ENCODE data around the gene BSN. TPM values are rescaled to one million over a fixed set of nuclear protein-coding genes. Genes with fewer than 3 reads are reported as not detected.

The BSN gene
- total RNA-seq, 1 experiment from 2014 or later = 0.87 TPM

DNA sequence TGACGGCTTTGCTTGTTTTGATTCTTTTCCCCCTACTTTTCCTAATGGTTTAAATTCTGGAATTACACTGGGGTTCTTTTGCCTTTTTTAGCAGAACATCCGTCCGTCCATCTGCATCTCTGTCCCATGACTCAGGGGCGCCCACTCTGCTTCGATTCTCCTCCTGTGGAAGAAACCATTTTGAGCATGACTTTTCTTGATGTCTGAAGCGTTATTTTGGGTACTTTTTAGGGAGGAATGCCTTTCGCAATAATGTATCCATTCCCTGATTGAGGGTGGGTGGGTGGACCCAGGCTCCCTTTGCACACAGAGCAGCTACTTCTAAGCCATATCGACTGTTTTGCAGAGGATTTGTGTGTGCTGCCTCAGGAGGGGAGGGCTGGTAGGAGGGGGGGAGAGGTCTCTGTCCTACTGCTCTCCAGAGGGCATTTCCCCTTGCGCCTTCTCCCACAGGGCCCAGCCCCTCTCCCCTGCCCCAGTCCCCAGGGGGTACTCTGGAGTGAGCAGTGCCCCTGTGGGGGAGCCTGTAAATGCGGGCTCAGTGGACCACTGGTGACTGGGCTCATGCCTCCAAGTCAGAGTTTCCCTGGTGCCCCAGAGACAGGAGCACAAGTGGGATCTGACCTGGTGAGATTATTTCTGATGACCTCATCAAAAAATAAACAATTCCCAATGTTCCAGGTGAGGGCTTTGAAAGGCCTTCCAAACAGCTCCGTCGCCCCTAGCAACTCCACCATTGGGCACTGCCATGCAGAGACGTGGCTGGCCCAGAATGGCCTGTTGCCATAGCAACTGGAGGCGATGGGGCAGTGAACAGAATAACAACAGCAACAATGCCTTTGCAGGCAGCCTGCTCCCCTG is 19.5 kb upstream of the BSN start:
- DNase-seq (ENCODE audit: low read depth, low spot score) (no peak), ATAC-seq (no peak)
- no peaks in the 10 kb centered on the region for H3K36me3 ChIP-seq (ENCODE audit: control insufficient read depth, insufficient read depth, low read length)
- in situ Hi-C loops (cut with HindIII; ENCODE audit: low pct_unique_long_range_greater_than_20kb, low sequenced_read_pairs) = no loop called here
- H3K27ac ChIP-seq (ENCODE audit: low read length) = no peak overlapping the region
- no peaks in the 10 kb centered on the region for H3K9me3 ChIP-seq (ENCODE audit: control insufficient read depth, insufficient read depth, low read depth, low read length)
- no peaks in the 10 kb centered on the region for H3K27me3 ChIP-seq (ENCODE audit: control insufficient read depth, insufficient read depth, low read length)
- CTCF ChIA-PET = no interaction called here
- BruUV-seq (replicated peaks) = no TSS peak
- TF ChIP-seq SIN3A (IDR thresholded peaks at IDR 0.05; ENCODE audit: borderline replicate concordance, insufficient read depth, low read depth, low read length) (no peak), POLR2AphosphoS5 (IDR thresholded peaks at IDR 0.05; ENCODE audit: low read depth, low read length) (no peak), TCF7L2 (IDR thresholded peaks at IDR 0.05; ENCODE audit: low read depth, low read length) (no peak)
- TF ChIP-seq, protein P1, sequence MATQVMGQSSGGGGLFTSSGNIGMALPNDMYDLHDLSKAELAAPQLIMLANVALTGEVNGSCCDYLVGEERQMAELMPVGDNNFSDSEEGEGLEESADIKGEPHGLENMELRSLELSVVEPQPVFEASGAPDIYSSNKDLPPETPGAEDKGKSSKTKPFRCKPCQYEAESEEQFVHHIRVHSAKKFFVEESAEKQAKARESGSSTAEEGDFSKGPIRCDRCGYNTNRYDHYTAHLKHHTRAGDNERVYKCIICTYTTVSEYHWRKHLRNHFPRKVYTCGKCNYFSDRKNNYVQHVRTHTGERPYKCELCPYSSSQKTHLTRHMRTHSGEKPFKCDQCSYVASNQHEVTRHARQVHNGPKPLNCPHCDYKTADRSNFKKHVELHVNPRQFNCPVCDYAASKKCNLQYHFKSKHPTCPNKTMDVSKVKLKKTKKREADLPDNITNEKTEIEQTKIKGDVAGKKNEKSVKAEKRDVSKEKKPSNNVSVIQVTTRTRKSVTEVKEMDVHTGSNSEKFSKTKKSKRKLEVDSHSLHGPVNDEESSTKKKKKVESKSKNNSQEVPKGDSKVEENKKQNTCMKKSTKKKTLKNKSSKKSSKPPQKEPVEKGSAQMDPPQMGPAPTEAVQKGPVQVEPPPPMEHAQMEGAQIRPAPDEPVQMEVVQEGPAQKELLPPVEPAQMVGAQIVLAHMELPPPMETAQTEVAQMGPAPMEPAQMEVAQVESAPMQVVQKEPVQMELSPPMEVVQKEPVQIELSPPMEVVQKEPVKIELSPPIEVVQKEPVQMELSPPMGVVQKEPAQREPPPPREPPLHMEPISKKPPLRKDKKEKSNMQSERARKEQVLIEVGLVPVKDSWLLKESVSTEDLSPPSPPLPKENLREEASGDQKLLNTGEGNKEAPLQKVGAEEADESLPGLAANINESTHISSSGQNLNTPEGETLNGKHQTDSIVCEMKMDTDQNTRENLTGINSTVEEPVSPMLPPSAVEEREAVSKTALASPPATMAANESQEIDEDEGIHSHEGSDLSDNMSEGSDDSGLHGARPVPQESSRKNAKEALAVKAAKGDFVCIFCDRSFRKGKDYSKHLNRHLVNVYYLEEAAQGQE (IDR thresholded peaks at IDR 0.05; ENCODE audit: insufficient read depth in 1 of 2, low read depth in 2 of 2, low read length in 1 of 2) = no peak
- TF ChIP-seq, protein P2, sequence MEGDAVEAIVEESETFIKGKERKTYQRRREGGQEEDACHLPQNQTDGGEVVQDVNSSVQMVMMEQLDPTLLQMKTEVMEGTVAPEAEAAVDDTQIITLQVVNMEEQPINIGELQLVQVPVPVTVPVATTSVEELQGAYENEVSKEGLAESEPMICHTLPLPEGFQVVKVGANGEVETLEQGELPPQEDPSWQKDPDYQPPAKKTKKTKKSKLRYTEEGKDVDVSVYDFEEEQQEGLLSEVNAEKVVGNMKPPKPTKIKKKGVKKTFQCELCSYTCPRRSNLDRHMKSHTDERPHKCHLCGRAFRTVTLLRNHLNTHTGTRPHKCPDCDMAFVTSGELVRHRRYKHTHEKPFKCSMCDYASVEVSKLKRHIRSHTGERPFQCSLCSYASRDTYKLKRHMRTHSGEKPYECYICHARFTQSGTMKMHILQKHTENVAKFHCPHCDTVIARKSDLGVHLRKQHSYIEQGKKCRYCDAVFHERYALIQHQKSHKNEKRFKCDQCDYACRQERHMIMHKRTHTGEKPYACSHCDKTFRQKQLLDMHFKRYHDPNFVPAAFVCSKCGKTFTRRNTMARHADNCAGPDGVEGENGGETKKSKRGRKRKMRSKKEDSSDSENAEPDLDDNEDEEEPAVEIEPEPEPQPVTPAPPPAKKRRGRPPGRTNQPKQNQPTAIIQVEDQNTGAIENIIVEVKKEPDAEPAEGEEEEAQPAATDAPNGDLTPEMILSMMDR (IDR thresholded peaks at IDR 0.05) = no peak
- H3K4me1 ChIP-seq (ENCODE audit: control insufficient read depth, insufficient read depth, low read length) = no peaks in the 10 kb centered on the region; the same call in 1 of the 2 replicates
- POLR2A ChIA-PET = no interaction called here
- intact Hi-C loops (cut with micrococcal nuclease; ENCODE audit: unreplicated experiment) = no loop called here
- no peak overlapping the region for H3K4me3 ChIP-seq (ENCODE audit: low read depth in 2 of 2, low read length in 2 of 2)

DNA sequence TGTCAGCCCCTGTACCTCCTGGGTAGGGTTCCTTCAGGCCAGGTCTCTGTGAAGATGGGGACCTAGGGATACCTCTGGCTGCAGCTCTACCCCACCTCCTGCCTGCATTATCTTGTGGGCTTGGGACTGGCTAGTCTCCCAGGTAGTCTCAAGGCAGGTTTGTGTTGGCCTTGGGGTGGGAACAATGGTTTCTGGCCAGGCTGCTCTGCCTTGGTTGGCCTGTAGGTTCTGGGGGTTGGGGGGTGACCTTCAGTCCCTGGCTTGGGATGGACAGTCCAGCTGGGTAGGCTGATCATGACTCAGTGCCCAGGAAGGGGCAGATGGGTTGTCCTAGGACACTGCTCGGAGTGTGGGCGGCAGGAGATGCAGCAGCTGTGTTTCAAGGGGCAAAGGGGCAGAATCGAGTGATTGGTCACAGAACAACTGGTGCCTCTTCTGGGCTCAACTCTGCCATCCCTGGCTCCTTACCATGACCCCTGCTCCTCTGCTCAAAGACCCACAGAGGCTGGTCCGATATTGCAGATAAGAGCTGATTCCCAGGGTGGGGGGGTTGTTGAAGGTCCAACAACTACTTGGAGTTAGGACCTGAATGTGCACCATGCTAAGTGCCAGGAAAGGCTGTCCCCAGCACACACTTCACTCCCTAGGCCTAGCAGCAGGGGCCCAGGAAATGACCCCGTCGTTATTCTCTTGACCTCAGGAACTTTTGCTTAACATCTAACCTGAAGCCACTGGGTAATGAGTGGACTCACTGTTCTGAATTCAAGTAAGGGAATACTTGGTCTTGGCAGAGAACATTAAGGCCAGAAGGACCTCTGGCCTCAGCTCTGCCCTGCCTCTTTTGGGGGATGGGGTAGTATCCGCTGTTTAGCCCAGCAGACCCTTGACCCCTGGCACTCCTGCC is 18.1 kb upstream of the BSN start:
- DNase-seq (ENCODE audit: low read depth, low spot score) (no peak), ATAC-seq (no peak)
- ChIA-PET CTCF (no interaction called here), POLR2A (interaction anchor here (0.6 kb wide), 1 partner anchor 9 kb away, joined by 3 read pairs; no protein-coding TSS in a partner anchor)
- no peak overlapping the region for H3K4me3 ChIP-seq (ENCODE audit: low read depth in 2 of 2, low read length in 2 of 2)
- H3K27ac ChIP-seq (ENCODE audit: low read length) = no peak overlapping the region
- no peaks in the 10 kb centered on the region for H3K27me3 ChIP-seq (ENCODE audit: control insufficient read depth, insufficient read depth, low read length)
- no peaks in the 10 kb centered on the region for H3K36me3 ChIP-seq (ENCODE audit: control insufficient read depth, insufficient read depth, low read length)
- in situ Hi-C loops (cut with HindIII; ENCODE audit: low pct_unique_long_range_greater_than_20kb, low sequenced_read_pairs) = no loop called here
- BruUV-seq (replicated peaks) = no TSS peak
- TF ChIP-seq, protein P2 (IDR thresholded peaks at IDR 0.05) = no peak
- no peak for TF ChIP-seq TCF7L2 (IDR thresholded peaks at IDR 0.05; ENCODE audit: low read depth, low read length)
- TF ChIP-seq SIN3A (IDR thresholded peaks at IDR 0.05; ENCODE audit: borderline replicate concordance, insufficient read depth, low read depth, low read length) = no peak
- TF ChIP-seq, protein P1 (IDR thresholded peaks at IDR 0.05; ENCODE audit: insufficient read depth in 1 of 2, low read depth in 2 of 2, low read length in 1 of 2) = no peak
- no peak for TF ChIP-seq POLR2AphosphoS5 (IDR thresholded peaks at IDR 0.05; ENCODE audit: low read depth, low read length)
- H3K4me1 ChIP-seq (ENCODE audit: control insufficient read depth, insufficient read depth, low read length) = peaks cover 4% of the 10 kb centered on the region; the same call in 1 of the 2 replicates
- intact Hi-C loops (cut with micrococcal nuclease; ENCODE audit: unreplicated experiment) = no loop called here
- no peaks in the 10 kb centered on the region for H3K9me3 ChIP-seq (ENCODE audit: control insufficient read depth, insufficient read depth, low read depth, low read length)
